Endothelial cell of hepatic sinusoid (primary cell): Measurements from ENCODE around the gene NIPAL3.

Experiments
- in situ Hi-C: cut with HindIII; loops from 2 replicates; pipeline ENCODE4 v1.10.0; 2017; ENCODE audit warnings: low sequenced_read_pairs

NIPAL3 gene

GRCh38 chr1:24415334-24415909 lies at the start of gene NIPAL3:
TSS of gene NIPAL3 (plus strand) at chr1:24415802. CDS start at chr1:24419548, 3,746 bp downstream.
- in situ Hi-C loops: loop anchor here (5.0 kb wide), 2 partner anchors 87 to 217 kb away; partner anchors contain the start of gene RCAN3

- in situ Hi-C loops: no loop called here
Measured at GRCh38 chr1:24366707-24367106, 48.9 kb upstream of the NIPAL3 start.

- in situ Hi-C loops: no loop called here
Measured at GRCh38 chr1:24369199-24369598, 46.4 kb upstream of the NIPAL3 start.

GRCh38 chr1:24369801-24370200 lies 45.8 kb upstream of the NIPAL3 start:
- in situ Hi-C loops: no loop called here

GRCh38 chr1:24373044-24373443 lies 42.6 kb upstream of the NIPAL3 start:
- in situ Hi-C loops: no loop called here

- in situ Hi-C loops: no loop called here
Measured at GRCh38 chr1:24373710-24374109, 41.9 kb upstream of the NIPAL3 start.

- in situ Hi-C loops: no loop called here
Measured at GRCh38 chr1:24374891-24375786, 40.5 kb upstream of the NIPAL3 start.

- in situ Hi-C loops: loop anchor here (5.0 kb wide), 1 partner anchor 48 kb away; no protein-coding TSS in a partner anchor
Measured at GRCh38 chr1:24379733-24380315, 35.8 kb upstream of the NIPAL3 start.

GRCh38 chr1:24380508-24380907 lies 35.1 kb upstream of the NIPAL3 start:
- in situ Hi-C loops: loop anchor here (5.0 kb wide), 1 partner anchor 48 kb away; no protein-coding TSS in a partner anchor

GRCh38 chr1:24381256-24381655 lies 34.3 kb upstream of the NIPAL3 start:
- in situ Hi-C loops: loop anchor here (5.0 kb wide), 1 partner anchor 49 kb away; no protein-coding TSS in a partner anchor

- in situ Hi-C loops: loop anchor here (5.0 kb wide), 1 partner anchor 50 kb away; no protein-coding TSS in a partner anchor
Measured at GRCh38 chr1:24382165-24382577, 33.4 kb upstream of the NIPAL3 start.

- in situ Hi-C loops: loop anchor here (5.0 kb wide), 1 partner anchor 51 kb away; no protein-coding TSS in a partner anchor
Measured at GRCh38 chr1:24383381-24383940, 32.1 kb upstream of the NIPAL3 start.

GRCh38 chr1:24384251-24385090 lies 31.1 kb upstream of the NIPAL3 start:
- in situ Hi-C loops: loop anchor here (5.0 kb wide), 1 partner anchor 52 kb away; no protein-coding TSS in a partner anchor

- in situ Hi-C loops: no loop called here
Measured at GRCh38 chr1:24385160-24385940, 30.3 kb upstream of the NIPAL3 start.

GRCh38 chr1:24386241-24386640 lies 29.4 kb upstream of the NIPAL3 start:
- in situ Hi-C loops: no loop called here

GRCh38 chr1:24386931-24387330 lies 28.7 kb upstream of the NIPAL3 start:
- in situ Hi-C loops: no loop called here

- in situ Hi-C loops: no loop called here
Measured at GRCh38 chr1:24387636-24388175, 27.9 kb upstream of the NIPAL3 start.

- in situ Hi-C loops: no loop called here
Measured at GRCh38 chr1:24388331-24388885, 27.2 kb upstream of the NIPAL3 start.

GRCh38 chr1:24389231-24389678 lies 26.3 kb upstream of the NIPAL3 start:
- in situ Hi-C loops: no loop called here
